Caki2 (cell line): Measurements from ENCODE around the gene RNU6-1. TPM values are rescaled to one million over a fixed set of nuclear protein-coding genes. Genes with fewer than 3 reads are reported as not detected.
A peak's percentile ranks its signal among the peaks of the same experiment; 100 is the strongest.

ENCODE experiments used
- DNase-seq: peaks from one replicate; pipeline ENCODE4 v3.0.0-alpha.2; 2015; ENCODE audit warnings: low read depth
- in situ Hi-C: cut with HindIII; loops from 2 replicates; pipeline ENCODE4 v1.10.0; 2016; ENCODE audit warnings: low sequenced_read_pairs, low pct_unique_long_range_greater_than_20kb, mixed read lengths
- total RNA-seq: library from RNA; depleted of rRNA; stranded (reverse); fragments of >200 nt; shearing (Covaris generic); gene quantifications from 2 replicates; pipeline ENCODE4 v1.2.3, GENCODE V29; 2014; ENCODE audit warnings: low replicate concordance

RNU6-1 gene
- total RNA-seq, 1 experiment from 2014 or later, result not detected

GRCh38 chr15:67862750-67863441, 23.1 kb upstream of the RNU6-1 start:
- DNase-seq, result no peak
- in situ Hi-C loops, result no loop called here

- no peak for DNase-seq
- in situ Hi-C loops, result no loop called here
These were observed 22.1 kb upstream of the RNU6-1 start for GRCh38 chr15:67861983-67862382.

- DNase-seq, result no peak
- in situ Hi-C loops, result no loop called here
These were observed 19.6 kb upstream of the RNU6-1 start for GRCh38 chr15:67859331-67859946.

- DNase-seq, result no peak
- in situ Hi-C loops, result no loop called here
These were observed 17.4 kb upstream of the RNU6-1 start for GRCh38 chr15:67857220-67857619.

- no peak for DNase-seq
- in situ Hi-C loops, result no loop called here
These were observed 16.0 kb upstream of the RNU6-1 start for GRCh38 chr15:67855842-67856241.

GRCh38 chr15:67854358-67854757, 14.5 kb upstream of the RNU6-1 start:
- no peak for DNase-seq
- in situ Hi-C loops, result no loop called here

- no peak for DNase-seq
- in situ Hi-C loops, result no loop called here
These were observed 13.6 kb upstream of the RNU6-1 start for GRCh38 chr15:67853454-67853853.

- DNase-seq, result no peak
- in situ Hi-C loops, result no loop called here
These were observed 12.6 kb upstream of the RNU6-1 start for GRCh38 chr15:67852418-67852817.

- DNase-seq, result no peak
These were observed 11.2 kb upstream of the RNU6-1 start for GRCh38 chr15:67850994-67851571.

GRCh38 chr15:67850336-67850735, 10.5 kb upstream of the RNU6-1 start:
- no peak for DNase-seq
- in situ Hi-C loops, result no loop called here

More at GRCh38 chr15:67850994-67851571, 11.2 kb upstream of the RNU6-1 start:
- in situ Hi-C loops, result no loop called here

- DNase-seq, result no peak
- in situ Hi-C loops, result no loop called here
These were observed 9.7 kb upstream of the RNU6-1 start for GRCh38 chr15:67849538-67849937.

GRCh38 chr15:67845974-67846373, 6.1 kb upstream of the RNU6-1 start:
- in situ Hi-C loops, result no loop called here
- DNase-seq, result no peak

- no peak for DNase-seq
- in situ Hi-C loops, result no loop called here
These were observed 3.9 kb upstream of the RNU6-1 start for GRCh38 chr15:67843571-67844387.

GRCh38 chr15:67843092-67843501, 3.3 kb upstream of the RNU6-1 start:
- in situ Hi-C loops, result no loop called here
- DNase-seq, result no peak

GRCh38 chr15:67841513-67841762, 1.6 kb upstream of the RNU6-1 start:
- DNase-seq, result no peak
- in situ Hi-C loops, result no loop called here

- peak; percentile 52 for DNase-seq
- in situ Hi-C loops, result no loop called here
These were observed 1.1 kb upstream of the RNU6-1 start for GRCh38 chr15:67840749-67841512.

GRCh38 chr15:67839499-67839928, 331 bp downstream of the RNU6-1 start:
- in situ Hi-C loops, result no loop called here
- peak; percentile 80 for DNase-seq

GRCh38 chr15:67838789-67839332, 984 bp downstream of the RNU6-1 start:
- DNase-seq, result peak; percentile 29
- in situ Hi-C loops, result no loop called here
